ENCODE results near the gene UBASH3A. TPM values are rescaled to one million over a fixed set of nuclear protein-coding genes. Genes with fewer than 3 reads are reported as not detected.

UBASH3A gene
- total and polyA plus RNA-seq, 2 donors (not counting 1 experiment from before 2014, with no cell fraction given) = 0.12 to 0.33 TPM

DNA sequence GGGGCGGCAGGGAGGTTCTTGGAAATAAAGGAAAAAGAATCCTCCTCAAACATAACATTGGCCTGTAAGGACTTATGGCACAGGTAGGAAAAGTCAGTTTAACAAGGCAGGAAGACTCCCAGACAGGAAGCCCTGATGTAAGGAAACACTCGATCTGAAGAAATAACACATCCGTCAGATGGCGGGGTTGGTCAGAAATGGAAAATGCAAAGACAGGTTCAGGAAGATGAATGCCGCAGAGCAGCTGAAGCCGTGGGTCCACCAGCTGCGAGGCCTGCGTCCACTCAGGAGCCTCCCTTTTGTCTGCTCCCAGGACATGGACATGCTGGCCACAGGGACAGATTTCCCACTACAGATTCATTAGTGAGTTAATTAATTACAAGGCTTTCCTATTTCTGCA is 88.5 kb downstream of the UBASH3A start:
- H3K9me3 ChIP-seq (ENCODE audit: control extremely low read depth in 1 of 3, control insufficient read depth in 2 of 3, insufficient read depth in 1 of 3, low read length in 2 of 3) = peaks cover 0 to 7% (median 0%) of the 10 kb centered on the region in 3 donors
- H3K4me2 ChIP-seq (replicated peaks; ENCODE audit: low read depth, low read length, poor library complexity, severe bottlenecking) = no peak overlapping the region
- H3K36me3 ChIP-seq (replicated peaks in 1 of 2; ENCODE audit: control extremely low read depth in 1 of 2, control insufficient read depth in 1 of 2, extremely low read depth in 1 of 2, insufficient read depth in 2 of 2, low read length in 1 of 2) = no peaks in the 10 kb centered on the region
- peaks cover 15% of the 10 kb centered on the region for H3K4me1 Mint-ChIP-seq
- intact Hi-C loops (cut with micrococcal nuclease) = no loop called here
- no peak overlapping the region for H3K4me3 ChIP-seq (ENCODE audit: control extremely low read depth in 1 of 5, extremely low read depth in 1 of 5, insufficient read depth in 1 of 5, low read depth in 2 of 5, low read length in 4 of 5)
- H4K20me1 ChIP-seq (ENCODE audit: control insufficient read depth, insufficient read depth, low read length, poor library complexity, severe bottlenecking) = no peaks in the 10 kb centered on the region
- TF ChIP-seq, protein P1, sequence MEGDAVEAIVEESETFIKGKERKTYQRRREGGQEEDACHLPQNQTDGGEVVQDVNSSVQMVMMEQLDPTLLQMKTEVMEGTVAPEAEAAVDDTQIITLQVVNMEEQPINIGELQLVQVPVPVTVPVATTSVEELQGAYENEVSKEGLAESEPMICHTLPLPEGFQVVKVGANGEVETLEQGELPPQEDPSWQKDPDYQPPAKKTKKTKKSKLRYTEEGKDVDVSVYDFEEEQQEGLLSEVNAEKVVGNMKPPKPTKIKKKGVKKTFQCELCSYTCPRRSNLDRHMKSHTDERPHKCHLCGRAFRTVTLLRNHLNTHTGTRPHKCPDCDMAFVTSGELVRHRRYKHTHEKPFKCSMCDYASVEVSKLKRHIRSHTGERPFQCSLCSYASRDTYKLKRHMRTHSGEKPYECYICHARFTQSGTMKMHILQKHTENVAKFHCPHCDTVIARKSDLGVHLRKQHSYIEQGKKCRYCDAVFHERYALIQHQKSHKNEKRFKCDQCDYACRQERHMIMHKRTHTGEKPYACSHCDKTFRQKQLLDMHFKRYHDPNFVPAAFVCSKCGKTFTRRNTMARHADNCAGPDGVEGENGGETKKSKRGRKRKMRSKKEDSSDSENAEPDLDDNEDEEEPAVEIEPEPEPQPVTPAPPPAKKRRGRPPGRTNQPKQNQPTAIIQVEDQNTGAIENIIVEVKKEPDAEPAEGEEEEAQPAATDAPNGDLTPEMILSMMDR (IDR thresholded peaks at IDR 0.05) = no peak
- no peak for TF ChIP-seq EZH2 (IDR thresholded peaks at IDR 0.05; ENCODE audit: borderline replicate concordance, insufficient read depth, low read depth, low read length, poor library complexity, severe bottlenecking)
- ChIA-PET CTCF (interaction anchor here (1.3 kb wide), 1 partner anchor 14 kb away, joined by 3 read pairs; no protein-coding TSS in a partner anchor), POLR2A (no interaction called here)
- H3K27ac ChIP-seq (ENCODE audit: low read length in 2 of 2) = no peak overlapping the region
- ATAC-seq (ENCODE audit: low read depth) (no peak), DNase-seq (no peak)
- H3K9ac ChIP-seq (ENCODE audit: low read length) = no peak overlapping the region
- WGBS (ENCODE audit: insufficient coverage) = 8% methylated on average over 6 of the region's 8 CpGs
- H3K79me2 ChIP-seq (ENCODE audit: control insufficient read depth, insufficient read depth, low read length) = no peaks in the 10 kb centered on the region
- no peak overlapping the region for H3K27ac Mint-ChIP-seq
- H3K27me3 ChIP-seq (replicated peaks in 1 of 4; ENCODE audit: control extremely low read depth in 1 of 4, control insufficient read depth in 3 of 4, insufficient read depth in 4 of 4, low read length in 3 of 4) = peaks cover 0 to 13% (median 0%) of the 10 kb centered on the region in 4 experiments
- no peak overlapping the region for H3K4me3 Mint-ChIP-seq
- peaks cover 10 to 13% of the 10 kb centered on the region in 2 donors for H3K4me1 ChIP-seq (ENCODE audit: control insufficient read depth in 2 of 2, insufficient read depth in 2 of 2, low read length in 2 of 2)
- H2AFZ ChIP-seq (ENCODE audit: insufficient read depth, low read depth, low read length, poor library complexity, severe bottlenecking) = no peak overlapping the region
- H3K9me3 Mint-ChIP-seq (ENCODE audit: insufficient read depth) = no peaks in the 10 kb centered on the region
- H3K27me3 Mint-ChIP-seq = peaks cover 4% of the 10 kb centered on the region

DNA sequence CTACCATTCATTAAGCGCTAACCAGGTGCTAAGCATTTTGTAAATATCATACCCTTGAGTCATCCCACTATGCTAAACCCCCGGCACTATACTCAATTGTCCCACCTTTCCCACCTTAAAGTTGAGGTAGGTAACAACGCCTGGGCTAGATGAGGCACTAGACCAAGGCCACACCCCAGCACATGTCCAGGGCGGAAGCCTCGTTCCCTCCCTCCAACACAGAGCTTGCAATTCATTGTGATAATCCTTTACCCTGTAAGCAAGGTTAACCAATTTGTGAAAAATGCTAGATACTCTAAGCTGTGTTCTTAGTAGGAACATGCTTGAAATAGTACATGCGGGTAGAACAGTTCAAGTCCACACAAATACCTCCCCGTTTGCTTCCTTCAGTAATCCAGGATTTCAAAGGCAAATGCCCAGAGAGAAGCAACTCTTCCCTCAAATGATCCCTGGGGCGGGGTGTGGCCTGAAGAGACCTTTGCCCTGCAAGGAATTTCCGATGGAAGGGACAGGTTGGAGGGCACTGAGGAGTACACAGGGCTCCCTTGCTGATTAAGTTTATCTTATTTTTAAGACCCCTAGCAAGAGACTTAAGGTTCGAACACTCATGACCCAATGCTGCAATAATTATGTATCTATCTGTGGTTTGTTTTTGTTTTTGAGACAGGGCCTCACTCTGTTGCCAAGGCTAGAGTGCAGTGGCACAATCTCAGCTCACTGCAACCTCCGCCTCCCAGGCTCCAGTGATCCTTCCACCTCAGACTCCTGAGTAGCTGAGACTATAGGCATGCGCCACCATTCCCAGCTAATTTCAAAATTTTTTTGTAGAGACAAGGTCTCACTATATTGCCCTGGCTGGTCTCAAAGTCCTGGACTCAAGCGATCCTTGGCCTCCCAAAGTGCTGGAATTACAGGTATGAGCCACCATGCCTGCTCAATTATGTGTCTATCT is 89.7 kb downstream of the UBASH3A start:
- peaks cover 15% of the 10 kb centered on the region for H3K4me1 Mint-ChIP-seq
- peaks cover 0 to 8% (median 0%) of the 10 kb centered on the region in 4 experiments for H3K27me3 ChIP-seq (replicated peaks in 1 of 4; ENCODE audit: control extremely low read depth in 1 of 4, control insufficient read depth in 3 of 4, insufficient read depth in 4 of 4, low read length in 3 of 4)
- peaks cover 4% of the 10 kb centered on the region for H3K27me3 Mint-ChIP-seq
- ATAC-seq (ENCODE audit: low read depth) (no peak), DNase-seq (no peak)
- peaks cover 0 to 7% (median 0%) of the 10 kb centered on the region in 3 donors for H3K9me3 ChIP-seq (ENCODE audit: control extremely low read depth in 1 of 3, control insufficient read depth in 2 of 3, insufficient read depth in 1 of 3, low read length in 2 of 3)
- intact Hi-C loops (cut with micrococcal nuclease) = no loop called here
- TF ChIP-seq EZH2 (IDR thresholded peaks at IDR 0.05; ENCODE audit: borderline replicate concordance, insufficient read depth, low read depth, low read length, poor library complexity, severe bottlenecking) = no peak
- no peak overlapping the region for H3K9ac ChIP-seq (ENCODE audit: low read length)
- no peaks in the 10 kb centered on the region for H4K20me1 ChIP-seq (ENCODE audit: control insufficient read depth, insufficient read depth, low read length, poor library complexity, severe bottlenecking)
- WGBS (ENCODE audit: insufficient coverage) = 97% methylated on average over 6 of the region's 13 CpGs
- H3K27ac ChIP-seq (ENCODE audit: low read length in 2 of 2) = no peak overlapping the region
- no peaks in the 10 kb centered on the region for H3K36me3 ChIP-seq (replicated peaks in 1 of 2; ENCODE audit: control extremely low read depth in 1 of 2, control insufficient read depth in 1 of 2, extremely low read depth in 1 of 2, insufficient read depth in 2 of 2, low read length in 1 of 2)
- H3K79me2 ChIP-seq (ENCODE audit: control insufficient read depth, insufficient read depth, low read length) = no peaks in the 10 kb centered on the region
- no peak overlapping the region for H3K4me3 ChIP-seq (ENCODE audit: control extremely low read depth in 1 of 5, extremely low read depth in 1 of 5, insufficient read depth in 1 of 5, low read depth in 2 of 5, low read length in 4 of 5)
- no peak overlapping the region for H3K4me3 Mint-ChIP-seq
- H3K27ac Mint-ChIP-seq = no peak overlapping the region
- no peak overlapping the region for H2AFZ ChIP-seq (ENCODE audit: insufficient read depth, low read depth, low read length, poor library complexity, severe bottlenecking)
- H3K9me3 Mint-ChIP-seq (ENCODE audit: insufficient read depth) = no peaks in the 10 kb centered on the region
- no peak overlapping the region for H3K4me2 ChIP-seq (replicated peaks; ENCODE audit: low read depth, low read length, poor library complexity, severe bottlenecking)
- ChIA-PET CTCF (interaction anchor here (0.6 to 1.3 kb wide), 3 partner anchors 13 to 43 kb away, joined by 3 to 4 read pairs (median 4); no protein-coding TSS in a partner anchor), POLR2A (no interaction called here)
- peaks cover 11 to 13% of the 10 kb centered on the region in 2 donors for H3K4me1 ChIP-seq (ENCODE audit: control insufficient read depth in 2 of 2, insufficient read depth in 2 of 2, low read length in 2 of 2)

Measured in B cell (primary cell).